H9 (cell line): ENCODE measurements around the gene OR2H2. TPM values are rescaled to one million over a fixed set of nuclear protein-coding genes. Genes with fewer than 3 reads are reported as not detected.

Experiments
- DNase-seq: peaks from one replicate; pipeline ENCODE4 v3.0.0-alpha.2; 2017
- H2AFZ ChIP-seq: one replicate; pipeline ENCODE4 v1.6.1; 2013; ENCODE audit warnings: mild to moderate bottlenecking, low read length, control low read depth, moderate library complexity
- H2AK5ac ChIP-seq: 2 replicates; pipeline ENCODE4 v1.6.1; 2013; ENCODE audit warnings: low read length, control low read depth, mixed read lengths; ENCODE audit not compliant: insufficient read length
- H2BK120ac ChIP-seq: one replicate; pipeline ENCODE4 v1.6.1; 2013; ENCODE audit warnings: low read depth, mild to moderate bottlenecking, low read length, control low read depth, inconsistent platforms; ENCODE audit not compliant: poor library complexity, severe bottlenecking
- H2BK12ac ChIP-seq: 2 replicates; pipeline ENCODE4 v1.6.1; 2013; ENCODE audit warnings: low read length, control low read depth, mixed read lengths, low read depth; ENCODE audit not compliant: insufficient read length
- H2BK15ac ChIP-seq: 2 replicates; pipeline ENCODE4 v1.6.1; 2013; ENCODE audit warnings: low read depth, low read length, control low read depth
- H2BK20ac ChIP-seq: one replicate; pipeline ENCODE4 v1.6.1; 2013; ENCODE audit warnings: low read depth, mild to moderate bottlenecking, low read length, control low read depth, inconsistent platforms; ENCODE audit not compliant: poor library complexity, severe bottlenecking
- H2BK5ac ChIP-seq: 2 replicates; pipeline ENCODE4 v1.6.1; 2013; ENCODE audit warnings: low read length, control low read depth, mixed read lengths; ENCODE audit not compliant: insufficient read length
- H3K14ac ChIP-seq: 2 replicates; pipeline ENCODE4 v1.6.1; 2013; ENCODE audit warnings: low read length, control low read depth; ENCODE audit not compliant: insufficient read depth
- H3K18ac ChIP-seq: 2 replicates; pipeline ENCODE4 v1.6.1; 2013; ENCODE audit warnings: low read depth, mild to moderate bottlenecking, mixed read lengths, low read length, control low read depth; ENCODE audit not compliant: insufficient read length
- H3K23ac ChIP-seq: 2 replicates; pipeline ENCODE4 v1.6.1; 2013; ENCODE audit warnings: low read length, control low read depth, mixed read lengths, low read depth; ENCODE audit not compliant: insufficient read length
- H3K23me2 ChIP-seq: 2 replicates; pipeline ENCODE4 v1.6.1; 2013; ENCODE audit warnings: low read depth, mild to moderate bottlenecking, mixed read lengths, low read length, control low read depth; ENCODE audit not compliant: insufficient read length, poor library complexity, severe bottlenecking
- H3K27ac ChIP-seq: 2 replicates; pipeline ENCODE4 v1.5.1; 2013; ENCODE audit warnings: low read length, control low read depth, mixed read lengths, low read depth; ENCODE audit not compliant: insufficient read length
- H3K27me3 ChIP-seq: 2 replicates; pipeline ENCODE4 v1.6.1; 2013; ENCODE audit warnings: low read length, control low read depth, inconsistent platforms; ENCODE audit not compliant: insufficient read depth
- H3K4ac ChIP-seq: 2 replicates; pipeline ENCODE4 v1.6.1; 2013; ENCODE audit warnings: low read depth, mild to moderate bottlenecking, control low read depth, inconsistent platforms, low read length, moderate library complexity
- H3K4me1 ChIP-seq: 2 replicates; pipeline ENCODE4 v1.6.1; 2013; ENCODE audit warnings: low read length, control low read depth, inconsistent platforms; ENCODE audit not compliant: insufficient read depth
- H3K4me2 ChIP-seq: 2 replicates; pipeline ENCODE4 v1.6.1; 2013; ENCODE audit warnings: low read length, control low read depth, mixed read lengths; ENCODE audit not compliant: insufficient read length, insufficient read depth
- H3K56ac ChIP-seq: 2 replicates; pipeline ENCODE4 v1.6.1; 2013; ENCODE audit warnings: low read depth, mild to moderate bottlenecking, mixed read lengths, low read length, control low read depth; ENCODE audit not compliant: insufficient read length
- H3K79me1 ChIP-seq: 2 replicates; pipeline ENCODE4 v1.6.1; 2013; ENCODE audit warnings: low read depth, mild to moderate bottlenecking, moderate library complexity, low read length, control low read depth, inconsistent platforms; ENCODE audit not compliant: insufficient read depth, poor library complexity, severe bottlenecking
- H3K79me2 ChIP-seq: 2 replicates; pipeline ENCODE4 v1.6.1; 2013; ENCODE audit warnings: low read length, control low read depth, inconsistent platforms; ENCODE audit not compliant: insufficient read depth
- H3K9ac ChIP-seq: 2 replicates; pipeline ENCODE4 v1.6.1; 2013; ENCODE audit warnings: low read length, control low read depth, mixed read lengths; ENCODE audit not compliant: insufficient read length; ENCODE audit errors: extremely low read depth
- H3K9me3 ChIP-seq: one replicate; pipeline ENCODE4 v1.6.1; 2013; ENCODE audit warnings: low read depth, low read length, inconsistent platforms; ENCODE audit not compliant: control insufficient read depth
- H3T11ph ChIP-seq: one replicate; pipeline ENCODE4 v1.6.1; 2013; ENCODE audit warnings: mild to moderate bottlenecking, low read length, control low read depth, inconsistent platforms
- H4K20me1 ChIP-seq: one replicate; pipeline ENCODE4 v1.6.1; 2013; ENCODE audit not compliant: control insufficient read depth, insufficient read length, insufficient read depth
- H4K5ac ChIP-seq: 2 replicates; pipeline ENCODE4 v1.6.1; 2013; ENCODE audit warnings: low read depth, mild to moderate bottlenecking, mixed read lengths, low read length, control low read depth; ENCODE audit not compliant: insufficient read length
- H4K8ac ChIP-seq: replicated peaks from 2 replicates; pipeline ENCODE4 v1.6.1; 2013; ENCODE audit warnings: low read length, control low read depth, mixed read lengths, low read depth; ENCODE audit not compliant: insufficient read length
- H4K91ac ChIP-seq: 2 replicates; pipeline ENCODE4 v1.6.1; 2013; ENCODE audit warnings: low read depth, mild to moderate bottlenecking, moderate library complexity, mixed read lengths, low read length, control low read depth; ENCODE audit not compliant: insufficient read length
- H3K27ac Mint-ChIP-seq, 3 experiments: 2 replicates in 2 of 3; 3 replicates in 1 of 3; pipeline ENCODE4 v1.8.0; 2020 to 2021; ENCODE audit warnings: mixed read lengths in 3 of 3, mild to moderate bottlenecking in 1 of 3, moderate library complexity in 1 of 3
- H3K27me3 Mint-ChIP-seq: 2 replicates; pipeline ENCODE4 v1.8.0; 2021; ENCODE audit warnings: low read depth, mild to moderate bottlenecking, moderate library complexity, mixed read lengths
- H3K36me3 Mint-ChIP-seq, 3 experiments: 2 replicates in 2 of 3; 3 replicates in 1 of 3; pipeline ENCODE4 v1.8.0; 2020 to 2021; ENCODE audit warnings: low read depth in 3 of 3, mixed read lengths in 3 of 3; ENCODE audit not compliant: insufficient read depth in 1 of 3
- H3K4me1 Mint-ChIP-seq, 2 experiments: 2 replicates each; pipeline ENCODE4 v1.8.0; 2020; ENCODE audit warnings: mixed read lengths in 2 of 2
- H3K4me3 Mint-ChIP-seq, 2 experiments: 2 replicates in 1 of 2; 3 replicates in 1 of 2; pipeline ENCODE4 v1.8.0; 2020 to 2021; ENCODE audit warnings: mild to moderate bottlenecking in 2 of 2, mixed read lengths in 2 of 2, moderate library complexity in 1 of 2
- H3K9me3 Mint-ChIP-seq, 2 experiments: 2 replicates in 1 of 2; 3 replicates in 1 of 2; pipeline ENCODE4 v1.8.0; 2020; ENCODE audit warnings: mild to moderate bottlenecking in 2 of 2, mixed read lengths in 2 of 2, moderate library complexity in 1 of 2
- WGBS: extraction: QIAGEN DNeasy Blood & Tissue Kit; methylation state at CpG from one replicate; pipeline ENCODE4 v1.1.7; 2013; ENCODE audit warnings: missing lambda C conversion rate, low lambda C conversion rate, mixed read lengths; ENCODE audit not compliant: insufficient read length; ENCODE audit errors: extremely low coverage; 5-methylcytosine and 5-hydroxymethylcytosine counted together
- total RNA-seq: library from RNA; stranded (reverse); gene quantifications from 2 replicates; pipeline ENCODE4 v1.2.1, GENCODE V29; 2021
- TF ChIP-seq, protein P1 (sequence below): fragments of 200-600 bp; sonication (generic); conservative IDR thresholded peaks from 3 replicates; pipeline ENCODE4 v1.8.0; 2021; ENCODE audit warnings: antibody characterized with exemption, mild to moderate bottlenecking

OR2H2 gene
- total RNA-seq, 1 experiment from 2014 or later: not detected

GRCh38 chr6:29563435-29563965 lies 21.4 kb upstream of the OR2H2 start:
- no peaks in the 10 kb centered on the region for H3K27me3 ChIP-seq
- no peak overlapping the region for H3K9ac ChIP-seq
- no peaks in the 10 kb centered on the region for H3K9me3 Mint-ChIP-seq
- no peak overlapping the region for H3T11ph ChIP-seq
- TF ChIP-seq, protein P1, sequence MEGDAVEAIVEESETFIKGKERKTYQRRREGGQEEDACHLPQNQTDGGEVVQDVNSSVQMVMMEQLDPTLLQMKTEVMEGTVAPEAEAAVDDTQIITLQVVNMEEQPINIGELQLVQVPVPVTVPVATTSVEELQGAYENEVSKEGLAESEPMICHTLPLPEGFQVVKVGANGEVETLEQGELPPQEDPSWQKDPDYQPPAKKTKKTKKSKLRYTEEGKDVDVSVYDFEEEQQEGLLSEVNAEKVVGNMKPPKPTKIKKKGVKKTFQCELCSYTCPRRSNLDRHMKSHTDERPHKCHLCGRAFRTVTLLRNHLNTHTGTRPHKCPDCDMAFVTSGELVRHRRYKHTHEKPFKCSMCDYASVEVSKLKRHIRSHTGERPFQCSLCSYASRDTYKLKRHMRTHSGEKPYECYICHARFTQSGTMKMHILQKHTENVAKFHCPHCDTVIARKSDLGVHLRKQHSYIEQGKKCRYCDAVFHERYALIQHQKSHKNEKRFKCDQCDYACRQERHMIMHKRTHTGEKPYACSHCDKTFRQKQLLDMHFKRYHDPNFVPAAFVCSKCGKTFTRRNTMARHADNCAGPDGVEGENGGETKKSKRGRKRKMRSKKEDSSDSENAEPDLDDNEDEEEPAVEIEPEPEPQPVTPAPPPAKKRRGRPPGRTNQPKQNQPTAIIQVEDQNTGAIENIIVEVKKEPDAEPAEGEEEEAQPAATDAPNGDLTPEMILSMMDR: no peak
- H4K5ac ChIP-seq: no peak overlapping the region
- no peak overlapping the region for H3K4me3 Mint-ChIP-seq
- no peak overlapping the region for H2BK15ac ChIP-seq
- H4K20me1 ChIP-seq: no peaks in the 10 kb centered on the region
- H3K4me2 ChIP-seq: no peak overlapping the region
- H3K27ac Mint-ChIP-seq: no peak overlapping the region
- no peak overlapping the region for H2BK120ac ChIP-seq
- no CpG with 5 or more reads among the region's 3 CpGs for WGBS
- peaks cover 7% of the 10 kb centered on the region; the same call in 1 of the 2 replicates for H3K4me1 ChIP-seq
- no peak for DNase-seq
- H3K79me1 ChIP-seq: no peaks in the 10 kb centered on the region
- H2BK12ac ChIP-seq: no peak overlapping the region
- H3K27me3 Mint-ChIP-seq: peaks cover 26% of the 10 kb centered on the region
- no peak overlapping the region for H4K91ac ChIP-seq
- no peak overlapping the region for H3K27ac ChIP-seq
- no peak overlapping the region for H4K8ac ChIP-seq
- no peak overlapping the region for H2BK20ac ChIP-seq
- no peak overlapping the region for H3K56ac ChIP-seq
- H3K4ac ChIP-seq: no peak overlapping the region
- H2AFZ ChIP-seq: no peak overlapping the region
- no peak overlapping the region for H2AK5ac ChIP-seq
- H3K9me3 ChIP-seq: no peaks in the 10 kb centered on the region
- H3K79me2 ChIP-seq: no peaks in the 10 kb centered on the region
- peaks cover 13% of the 10 kb centered on the region in 2 experiments for H3K4me1 Mint-ChIP-seq
- H3K14ac ChIP-seq: no peak overlapping the region
- no peak overlapping the region for H3K18ac ChIP-seq
- H3K23ac ChIP-seq: no peak overlapping the region
- no peak overlapping the region for H2BK5ac ChIP-seq
- H3K23me2 ChIP-seq: no peaks in the 10 kb centered on the region
- H3K36me3 Mint-ChIP-seq: no peaks in the 10 kb centered on the region; a peak in 2 of 7 replicates
